Stomach smooth muscle (tissue), 2 donors: ENCODE results near the gene METTL24.
"Not testable (repeated sequence)": the region's sequence is repeated elsewhere in the genome, so short reads cannot be mapped to it uniquely, and the experiment has no call there.

ENCODE experiments used
- H3K27ac ChIP-seq: one replicate; pipeline ENCODE4 v1.7.0; 2013; ENCODE audit warnings: mild to moderate bottlenecking, low read length, inconsistent platforms
- H3K27me3 ChIP-seq, 2 donors: one replicate each; pipeline ENCODE4 v1.7.0; 2013; ENCODE audit warnings: low read length in 2 of 2; ENCODE audit not compliant: insufficient read depth in 2 of 2, control insufficient read depth in 1 of 2
- H3K36me3 ChIP-seq, 2 donors: one replicate each; pipeline ENCODE4 v1.7.0; 2013; ENCODE audit warnings: low read length in 2 of 2; ENCODE audit not compliant: control insufficient read depth in 2 of 2, insufficient read depth in 2 of 2
- H3K4me1 ChIP-seq: one replicate; pipeline ENCODE4 v1.7.0; 2013; ENCODE audit warnings: low read length; ENCODE audit not compliant: control insufficient read depth, insufficient read depth
- H3K4me3 ChIP-seq, 2 donors: one replicate each; pipeline ENCODE4 v1.7.0; 2013; ENCODE audit warnings: low read length in 2 of 2
- H3K9ac ChIP-seq, 2 donors: one replicate each; pipeline ENCODE4 v1.7.0; 2013; ENCODE audit warnings: low read length in 2 of 2, mild to moderate bottlenecking in 1 of 2
- H3K9me3 ChIP-seq, 2 donors: one replicate each; pipeline ENCODE4 v1.7.0; 2013; ENCODE audit warnings: low read length in 2 of 2; ENCODE audit not compliant: control insufficient read depth in 2 of 2
- donor health status: healthy.
- donor health status: Pancreatic carcinoma.

The METTL24 gene

DNA sequence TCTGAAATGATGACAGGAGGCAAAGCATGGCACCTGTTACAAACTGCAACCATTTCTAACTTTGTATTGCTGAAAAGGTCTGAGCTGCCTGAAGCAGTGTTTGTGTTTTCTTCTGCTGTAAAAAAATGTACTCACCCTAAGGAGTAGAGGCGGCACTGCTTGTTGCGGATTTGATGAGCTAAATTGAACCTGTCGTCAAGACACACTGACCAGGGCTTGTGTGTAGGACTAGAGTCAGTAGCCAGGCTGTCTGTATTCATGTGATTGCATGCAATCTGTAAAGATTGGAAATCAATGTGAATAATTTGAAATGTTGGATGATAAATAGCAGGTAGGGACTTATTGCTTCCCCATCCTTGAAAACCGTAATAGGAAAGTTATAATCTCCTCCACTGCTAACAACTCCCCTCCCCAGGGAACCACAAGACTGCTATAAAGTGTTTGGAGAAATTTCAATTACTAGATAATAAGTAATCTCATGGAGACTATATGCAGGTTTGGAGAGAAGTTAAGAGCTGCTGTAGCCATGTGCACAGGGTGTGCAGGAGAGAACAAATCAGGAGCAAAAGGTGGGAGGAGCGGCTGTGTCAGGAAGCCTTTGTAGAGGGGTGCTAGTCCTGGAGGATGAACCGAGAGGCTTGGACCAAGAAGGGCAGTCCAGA is 42.8 kb downstream of the METTL24 start:
- Histone ChIP-seq H3K9me3 (no peaks in the 10 kb centered on the region), H3K4me1 (peaks cover 10% of the 10 kb centered on the region), H3K4me3 (no peak overlapping the region), H3K9ac (no peak overlapping the region), H3K36me3 (peaks cover 18 to 27% of the 10 kb centered on the region in 2 donors), H3K27ac (no peak overlapping the region), H3K27me3 (no peaks in the 10 kb centered on the region)

DNA sequence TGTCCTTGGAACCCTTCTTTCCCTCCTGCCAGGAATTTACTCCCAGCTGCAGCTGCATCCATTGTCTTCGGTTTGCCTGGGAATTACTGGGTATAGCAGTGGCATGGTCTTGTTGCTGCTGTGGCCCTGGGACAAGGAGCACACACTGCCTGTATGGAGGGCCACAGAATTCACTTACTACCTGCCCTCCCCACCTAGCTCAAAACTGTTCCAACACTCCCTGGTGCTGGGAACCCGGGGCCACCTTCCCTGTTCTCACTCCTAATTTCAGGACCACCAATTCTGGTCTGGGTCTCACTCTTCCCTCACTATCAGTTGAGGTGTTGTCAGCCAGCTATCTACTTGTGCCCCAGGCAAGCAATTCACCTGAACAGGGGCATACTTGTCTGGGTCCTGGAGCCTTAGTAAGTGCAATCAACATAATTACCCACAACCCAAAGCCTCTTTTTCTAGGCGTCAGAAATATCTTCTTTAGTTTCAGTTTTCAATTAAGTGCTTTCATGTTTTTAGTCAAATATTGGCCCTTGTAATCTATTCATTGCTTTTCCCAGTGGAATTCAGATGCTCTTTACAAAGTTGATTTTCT is 47.2 kb downstream of the METTL24 start:
- Histone ChIP-seq H3K27me3 (no peaks in the 10 kb centered on the region), H3K9me3 (no peaks in the 10 kb centered on the region), H3K4me3 (no peak overlapping the region), H3K36me3 (peaks cover 18 to 27% of the 10 kb centered on the region in 2 donors), H3K4me1 (peaks cover 4% of the 10 kb centered on the region), H3K27ac (no peak overlapping the region), H3K9ac (no peak overlapping the region)

DNA sequence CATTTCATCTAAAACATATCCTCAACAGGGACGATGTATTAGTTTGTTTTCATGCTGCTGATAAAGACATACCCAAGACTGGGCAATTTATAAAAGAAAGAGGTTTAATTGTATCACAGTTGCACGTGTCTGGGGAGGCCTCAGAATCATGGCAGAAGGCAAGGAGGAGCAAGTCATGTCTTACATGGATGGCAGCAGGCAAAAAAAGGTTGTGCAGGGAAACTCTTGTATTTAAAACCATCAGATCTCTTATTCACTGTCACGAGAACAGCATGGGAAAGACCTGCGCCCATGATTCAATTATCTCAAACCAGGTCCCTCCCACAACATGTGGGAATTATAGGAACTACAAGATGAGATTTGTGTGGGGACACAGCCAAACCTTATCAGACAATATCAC is 48.7 kb downstream of the METTL24 start:
- not testable (repeated sequence) for H3K9ac ChIP-seq, H3K9me3 ChIP-seq, H3K4me3 ChIP-seq, H3K4me1 ChIP-seq, H3K27ac ChIP-seq, H3K27me3 ChIP-seq
- H3K36me3 ChIP-seq = peaks cover 15 to 19% of the 10 kb centered on the region in 2 donors

DNA sequence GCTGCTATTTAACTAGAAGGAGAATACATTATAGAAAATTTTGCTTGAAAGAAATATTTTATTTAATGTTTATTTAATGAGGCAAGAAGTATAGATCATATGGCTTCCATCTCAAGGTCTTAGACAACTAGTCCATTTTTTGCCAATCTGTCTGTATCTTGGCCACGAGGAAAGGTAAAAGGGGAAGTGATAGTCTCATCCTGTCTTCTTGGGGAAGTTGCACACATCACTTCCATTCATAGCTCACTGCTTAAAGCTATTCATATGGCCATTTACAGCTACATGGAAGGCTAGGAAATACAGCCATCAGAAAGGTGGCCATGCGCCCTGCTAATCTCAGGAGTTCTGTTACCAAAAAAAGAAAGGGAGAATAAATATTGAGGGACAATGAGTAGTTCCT is 50.8 kb downstream of the METTL24 start:
- Histone ChIP-seq H3K27me3 (no peaks in the 10 kb centered on the region), H3K27ac (no peak overlapping the region), H3K4me1 (peaks cover 4% of the 10 kb centered on the region), H3K9me3 (no peaks in the 10 kb centered on the region), H3K9ac (no peak overlapping the region), H3K4me3 (no peak overlapping the region), H3K36me3 (peaks cover 4 to 13% of the 10 kb centered on the region in 2 donors)

DNA sequence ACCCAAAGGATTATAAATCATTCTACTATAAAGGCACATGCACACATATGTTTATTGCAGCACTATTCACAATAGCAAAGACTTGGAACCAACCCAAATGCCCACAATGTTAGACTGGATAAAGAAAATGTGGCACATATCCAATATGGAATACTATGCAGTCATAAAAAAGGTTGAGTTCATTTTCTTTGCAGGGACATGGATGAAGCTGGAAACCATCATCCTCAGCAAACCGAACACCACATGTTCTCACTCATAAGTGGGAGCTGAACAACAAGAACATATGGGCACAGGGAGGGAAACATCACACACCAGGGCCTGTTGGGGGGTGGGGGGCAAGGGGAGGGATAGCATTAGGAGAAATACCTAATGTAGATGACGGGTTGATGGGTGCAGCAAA is 52.3 kb downstream of the METTL24 start:
- H3K4me1 ChIP-seq, H3K27ac ChIP-seq: not testable (repeated sequence)

DNA sequence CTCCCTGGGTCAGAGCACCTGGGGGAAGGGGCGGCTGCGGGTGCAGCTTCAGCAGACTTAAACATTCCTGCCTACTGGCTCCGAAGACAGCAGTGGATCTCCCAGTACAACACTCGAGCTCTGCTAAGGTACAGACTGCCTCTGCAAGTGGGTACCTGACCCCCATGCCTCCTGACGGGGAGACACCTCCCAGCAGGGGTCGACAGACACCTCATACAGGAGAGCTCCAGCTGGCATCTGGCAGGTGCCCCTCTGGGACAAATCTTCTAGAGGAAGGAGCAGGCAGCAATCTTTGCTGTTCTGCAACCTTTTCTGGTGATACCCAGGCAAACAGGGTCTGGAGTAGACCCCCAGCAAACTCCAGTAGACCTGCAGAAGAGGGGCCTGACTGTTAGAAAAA is 54.5 kb downstream of the METTL24 start:
- H3K4me1 ChIP-seq, H3K9ac ChIP-seq, H3K4me3 ChIP-seq, H3K27ac ChIP-seq, H3K36me3 ChIP-seq, H3K9me3 ChIP-seq, H3K27me3 ChIP-seq: not testable (repeated sequence)

More for the DNA sequence above, 52.3 kb downstream of the METTL24 start:
- H3K27me3 ChIP-seq, H3K9ac ChIP-seq, H3K4me3 ChIP-seq, H3K9me3 ChIP-seq: not testable (repeated sequence)
- H3K36me3 ChIP-seq = peaks cover 2 to 11% of the 10 kb centered on the region in 2 donors

DNA sequence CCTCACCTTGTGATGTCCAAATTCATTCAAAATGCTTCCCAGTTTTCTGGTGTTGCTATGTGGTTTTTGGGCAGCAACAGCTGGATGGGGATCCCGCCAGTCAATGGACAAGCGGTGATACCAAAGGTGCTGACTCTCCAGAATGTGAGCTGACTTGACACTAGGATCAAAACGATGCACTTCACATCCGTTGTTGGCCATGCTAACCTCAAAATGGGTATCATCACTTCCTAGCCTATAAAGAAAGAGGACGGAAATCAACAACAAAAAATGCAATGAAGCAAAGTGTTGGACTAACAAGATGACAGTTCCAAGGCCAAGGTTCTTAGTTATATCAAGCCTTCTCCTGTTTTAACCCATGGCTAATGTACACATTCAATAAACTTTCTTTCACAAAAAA is 59.2 kb downstream of the METTL24 start:
- Histone ChIP-seq H3K4me1 (peaks cover 17% of the 10 kb centered on the region), H3K27ac (no peak overlapping the region)

DNA sequence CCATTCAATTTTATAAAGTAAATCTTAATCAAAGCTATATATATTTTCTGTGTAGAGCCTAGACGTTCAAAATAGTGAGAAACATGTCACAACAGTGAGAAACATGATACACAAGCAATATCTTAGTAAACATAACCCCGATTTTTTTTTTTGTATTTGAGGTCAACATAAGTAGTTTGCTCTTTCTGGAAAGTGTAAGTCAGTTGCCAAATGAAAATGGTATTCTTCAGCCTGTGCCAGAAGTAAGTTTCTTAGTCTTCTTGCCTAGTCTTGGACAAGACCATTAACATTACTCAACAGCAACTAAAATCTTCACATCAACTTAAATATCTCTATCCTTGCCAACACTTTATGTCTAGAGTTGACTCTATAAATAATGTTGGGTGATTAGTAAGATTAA is 59.7 kb downstream of the METTL24 start:
- Histone ChIP-seq H3K9me3 (no peaks in the 10 kb centered on the region), H3K27ac (no peak overlapping the region), H3K27me3 (no peaks in the 10 kb centered on the region)

More for the DNA sequence above, 59.2 kb downstream of the METTL24 start:
- Histone ChIP-seq H3K27me3 (no peaks in the 10 kb centered on the region), H3K9me3 (no peaks in the 10 kb centered on the region), H3K9ac (no peak overlapping the region), H3K36me3 (peaks cover 0 to 5% of the 10 kb centered on the region in 2 donors), H3K4me3 (no peak overlapping the region)

DNA sequence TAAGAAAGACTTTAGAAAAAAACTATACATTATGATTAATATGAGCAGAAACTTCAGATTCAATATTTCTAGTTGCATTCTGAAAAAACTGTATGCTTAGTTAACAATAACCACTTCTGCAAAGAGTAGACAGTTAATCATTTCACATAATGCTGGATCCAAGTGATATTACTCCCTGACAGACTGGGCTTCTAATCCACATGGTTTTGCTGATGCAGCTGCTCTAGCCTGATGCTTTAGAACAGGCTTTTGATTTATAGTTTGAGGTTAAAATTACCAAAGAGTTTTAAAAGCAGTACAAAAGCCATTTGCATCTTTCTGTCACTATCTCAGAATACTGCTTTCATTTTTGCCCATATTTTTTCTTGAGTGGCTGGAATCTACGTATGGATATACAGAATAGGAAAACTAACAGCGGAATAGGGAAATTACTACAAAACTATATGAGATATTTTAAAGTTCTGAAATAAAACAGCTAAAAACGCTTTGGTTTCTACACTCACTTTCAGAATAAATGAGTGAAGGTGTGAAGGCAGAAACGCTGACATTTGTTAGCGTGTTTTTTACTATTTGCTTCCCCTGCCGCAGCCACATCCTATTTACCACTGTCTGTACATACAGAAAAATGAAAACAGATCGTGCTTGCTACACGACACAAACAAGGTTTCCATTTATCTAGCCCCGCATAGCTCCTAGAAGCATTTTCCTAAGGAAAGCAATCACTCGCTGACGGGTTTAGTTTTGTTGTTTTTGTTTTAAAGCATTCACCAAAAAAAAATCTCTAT is 61.7 kb downstream of the METTL24 start:
- Histone ChIP-seq H3K9me3 (no peaks in the 10 kb centered on the region), H3K9ac (peak overlapping the region in 1 of 2 donors; percentile 13), H3K4me1 (peaks cover 17% of the 10 kb centered on the region), H3K4me3 (peak overlapping the region in 1 of 2 donors; percentile 50), H3K27me3 (no peaks in the 10 kb centered on the region), H3K27ac (peak overlapping the region; percentile 42), H3K36me3 (no peaks in the 10 kb centered on the region)

More for the DNA sequence above, 59.7 kb downstream of the METTL24 start:
- Histone ChIP-seq H3K4me3 (no peak overlapping the region), H3K36me3 (peaks cover 0 to 2% of the 10 kb centered on the region in 2 donors), H3K4me1 (peaks cover 17% of the 10 kb centered on the region), H3K9ac (no peak overlapping the region)

DNA sequence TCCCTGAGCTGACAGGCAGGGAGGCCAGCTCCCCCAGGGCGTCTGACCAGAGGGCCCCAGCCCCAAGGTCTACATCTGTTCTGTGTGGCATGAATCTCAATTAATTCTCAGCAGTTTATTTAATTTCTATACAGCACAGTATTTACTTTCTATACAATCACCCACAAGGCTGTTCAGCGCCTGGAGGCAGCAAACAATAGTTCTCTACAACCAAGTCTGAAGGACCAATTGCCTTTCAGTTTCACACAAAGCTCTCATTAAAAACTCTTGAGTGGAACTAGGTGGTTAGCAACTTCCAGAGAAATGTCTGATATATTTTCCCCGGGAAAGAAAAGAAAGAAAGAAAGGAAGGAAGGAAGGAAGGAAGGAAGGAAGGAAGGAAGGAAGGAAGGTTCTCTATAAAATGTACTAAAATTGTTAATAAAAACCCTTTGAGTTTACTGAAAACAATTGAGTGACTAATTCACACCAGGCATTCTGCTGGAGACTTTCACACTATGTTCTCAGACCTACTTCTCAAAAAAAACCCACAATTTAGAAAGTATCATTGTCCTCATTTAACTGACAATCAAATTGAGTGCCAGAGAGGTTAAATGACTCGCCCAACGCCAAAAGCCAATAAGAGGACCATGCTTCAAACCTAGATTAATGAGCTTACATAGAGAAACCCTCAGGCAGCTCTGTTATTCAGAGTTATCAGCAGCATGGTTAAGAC is 62.5 kb downstream of the METTL24 start:
- Histone ChIP-seq H3K36me3 (peaks cover 0 to 3% of the 10 kb centered on the region in 2 donors), H3K9ac (peak overlapping the region in 1 of 2 donors; percentile 13), H3K4me1 (peaks cover 13% of the 10 kb centered on the region), H3K4me3 (no peak overlapping the region), H3K9me3 (no peaks in the 10 kb centered on the region), H3K27me3 (no peaks in the 10 kb centered on the region), H3K27ac (peak overlapping the region; percentile 42)
